ENCODE results near the gene NOS1AP.

DNA sequence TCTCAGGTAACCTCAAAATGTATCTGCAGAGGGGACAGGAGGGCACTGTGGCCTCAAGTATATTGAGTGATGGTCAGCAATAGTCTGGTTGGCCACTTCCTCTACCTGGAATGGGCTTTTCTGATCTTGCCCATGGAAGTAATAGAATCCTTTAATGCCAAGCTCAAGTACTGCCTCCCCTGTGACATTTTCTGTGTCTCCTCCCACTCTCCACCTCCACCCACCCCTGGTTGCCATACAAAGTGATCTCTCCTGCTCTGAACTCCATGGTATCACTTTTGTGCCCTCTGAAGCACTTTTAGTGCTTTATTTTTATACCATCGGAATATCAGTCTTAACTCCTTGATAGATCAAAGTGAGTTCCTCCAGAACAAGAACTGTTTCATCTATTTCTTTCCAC lies 9.2 kb upstream of the NOS1AP start:
- TF ChIP-seq ZNF274 (IDR thresholded peaks at IDR 0.05; ENCODE audit: low read depth, low read length): no peak
- TF ChIP-seq YY1 (IDR thresholded peaks at IDR 0.05; ENCODE audit: insufficient read depth, insufficient read length): no peak
- TF ChIP-seq SUZ12 (IDR thresholded peaks at IDR 0.05; ENCODE audit: extremely low read depth, insufficient read depth, insufficient read length): no peak
